Gastrocnemius medialis (tissue), 4 donors: ENCODE results near the gene RPAP3. TPM values are rescaled to one million over a fixed set of nuclear protein-coding genes. Genes with fewer than 3 reads are reported as not detected.

ENCODE experiments used
- ATAC-seq, 2 donors: fragments of 150-250 bp; one replicate each; pipeline ENCODE4 v1.9.1; 2016
- DNase-seq, 2 donors: peaks; one replicate each; pipeline ENCODE4 v3.0.0-alpha.2; 2019
- H3K27ac ChIP-seq, 4 donors: fragments of 200-600 bp; sonication (generic); 1 replicate in 1 of 4; 2 replicates in 3 of 4; pipeline ENCODE4 v1.5.1; 2016 to 2018; ENCODE audit warnings: mild to moderate bottlenecking in 2 of 4, moderate library complexity in 1 of 4
- H3K27me3 ChIP-seq, 3 donors: fragments of 200-600 bp; sonication (generic) in 2 of 3; 1 replicate in 1 of 3; 2 replicates in 2 of 3; pipeline versions ENCODE4 v1.5.1 to v1.6.0; 2016 to 2019; ENCODE audit warnings: mild to moderate bottlenecking in 1 of 3, moderate library complexity in 1 of 3
- H3K36me3 ChIP-seq, 2 donors: fragments of 200-600 bp; sonication (generic) in 1 of 2; one replicate each; pipeline ENCODE4 v1.5.1; 2017 to 2018
- H3K4me1 ChIP-seq, 2 donors: fragments of 200-600 bp; sonication (generic) in 1 of 2; one replicate each; pipeline ENCODE4 v1.5.1; 2016 to 2017; ENCODE audit warnings: mild to moderate bottlenecking in 2 of 2
- H3K4me3 ChIP-seq, 4 donors: fragments of 200-600 bp; sonication (generic) in 3 of 4; 1 replicate in 1 of 4; 2 replicates in 3 of 4; pipeline ENCODE4 v1.5.1; 2016 to 2019; ENCODE audit warnings: mild to moderate bottlenecking in 2 of 4
- H3K9me3 ChIP-seq, 3 donors: fragments of 200-600 bp; sonication (generic) in 2 of 3; 1 replicate in 1 of 3; 2 replicates in 2 of 3; pipeline ENCODE4 v1.5.1; 2016 to 2019
- CTCF ChIP-seq, 5 experiments: fragments of 450-650 bp in 3 of 5; fragments of 200-600 bp in 2 of 5; sonication (generic) in 2 of 5; IDR thresholded peaks in 4 of 5; conservative IDR thresholded peaks in 1 of 5; 1 replicate in 4 of 5; 2 replicates in 1 of 5; pipeline ENCODE4 v1.5.1; 2016 to 2019; ENCODE audit warnings: antibody characterized with exemption in 5 of 5, mild to moderate bottlenecking in 3 of 5, moderate library complexity in 3 of 5
- POLR2A ChIP-seq, 2 donors: fragments of 450-650 bp; IDR thresholded peaks; one replicate each; pipeline ENCODE4 v1.6.1; 2017; ENCODE audit warnings: antibody characterized with exemption in 2 of 2, mild to moderate bottlenecking in 2 of 2, moderate library complexity in 2 of 2
- in situ Hi-C, 4 donors: fragments of 200-750 bp; cut with MboI; loops; one replicate each; pipeline versions ENCODE4 v1.15.0 to v1.8.0; 2017; ENCODE audit warnings: low sequenced_read_pairs in 4 of 4
- intact Hi-C: fragments of 100-400 bp; cut with DNase I; formaldehyde crosslinking; loops from one replicate; pipeline ENCODE4 v1.15.1; 2023; ENCODE audit warnings: low total_unique reads
- total RNA-seq, 4 donors: library from RNA; depleted of rRNA; stranded (reverse); fragments of >200 nt; gene quantifications; one replicate each; pipeline versions ENCODE4 v1.1.0 to v1.2.3, GENCODE V29; 2016

RPAP3 gene
- total RNA-seq, 4 donors from 2014 or later, result 15.1 to 24.8 (median 20.5) TPM

DNA sequence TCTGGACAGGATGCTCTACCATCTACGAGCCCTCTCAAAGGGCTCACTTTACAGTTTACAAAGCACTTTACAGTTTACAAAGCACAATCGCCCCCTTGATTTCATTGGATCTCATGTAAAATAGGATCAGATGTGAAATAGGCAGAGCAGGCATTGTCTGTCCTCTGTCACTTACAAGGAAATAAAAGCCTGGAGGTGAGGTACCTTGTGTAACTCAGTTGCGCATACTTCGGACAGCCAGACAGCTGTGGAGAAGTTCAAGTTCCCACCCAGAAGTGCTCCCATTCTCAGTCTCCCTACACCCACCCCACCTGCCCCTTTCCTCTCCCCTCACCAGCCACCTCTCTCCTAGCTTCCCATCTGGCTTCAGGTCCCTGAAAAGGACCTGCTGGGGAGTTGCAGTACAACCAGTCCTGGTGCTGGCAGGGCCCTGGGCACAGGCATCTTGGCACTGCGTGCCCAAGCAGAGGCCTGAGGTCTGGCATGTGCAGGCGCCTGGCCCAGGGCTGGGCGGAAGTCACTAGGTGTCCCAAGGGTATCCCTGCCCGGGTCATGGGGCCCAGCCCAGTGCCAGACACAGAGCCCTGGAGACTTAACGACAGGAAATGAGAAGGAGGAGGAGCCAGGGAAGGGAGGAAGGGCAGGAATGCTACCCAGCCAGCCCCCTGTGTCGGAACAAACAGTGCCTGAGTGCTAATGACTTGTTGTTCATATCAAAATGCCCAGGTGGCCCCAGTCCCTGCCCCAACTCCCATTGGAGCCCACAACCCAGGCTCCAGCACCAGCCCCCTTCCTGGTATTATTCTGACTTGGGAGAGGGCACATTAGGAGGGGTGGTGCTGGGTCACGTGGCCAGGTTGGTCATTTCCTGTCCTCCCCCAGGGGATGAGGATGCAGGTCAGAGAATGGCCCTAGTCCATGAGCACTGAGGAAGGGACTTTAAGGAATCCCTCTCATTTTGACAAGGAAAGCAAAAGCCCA is 47.5 kb upstream of the RPAP3 start:
- Histone ChIP-seq H3K27me3 (no peaks in the 10 kb centered on the region), H3K36me3 (no peaks in the 10 kb centered on the region), H3K27ac (peak overlapping the region; percentile 75 to 90 (median 78)), H3K4me3 (peak overlapping the region; percentile 12 to 77 (median 50)), H3K4me1 (peaks cover 33 to 42% of the 10 kb centered on the region in 2 donors), H3K9me3 (no peaks in the 10 kb centered on the region)
- in situ Hi-C loops (no loop called here), intact Hi-C loops (no loop called here)
- DNase-seq (peak; percentile 92), ATAC-seq (peak; percentile 83 to 91)
- TF ChIP-seq POLR2A (IDR thresholded peaks at IDR 0.05) (peak in 1 of 2 donors; percentile 10), CTCF (IDR thresholded peaks at IDR 0.05 in 4 of 5, conservative IDR thresholded peaks at IDR 0.05 in 1 of 5) (peak in 2 of 5 experiments; percentile 7 to 22)

DNA sequence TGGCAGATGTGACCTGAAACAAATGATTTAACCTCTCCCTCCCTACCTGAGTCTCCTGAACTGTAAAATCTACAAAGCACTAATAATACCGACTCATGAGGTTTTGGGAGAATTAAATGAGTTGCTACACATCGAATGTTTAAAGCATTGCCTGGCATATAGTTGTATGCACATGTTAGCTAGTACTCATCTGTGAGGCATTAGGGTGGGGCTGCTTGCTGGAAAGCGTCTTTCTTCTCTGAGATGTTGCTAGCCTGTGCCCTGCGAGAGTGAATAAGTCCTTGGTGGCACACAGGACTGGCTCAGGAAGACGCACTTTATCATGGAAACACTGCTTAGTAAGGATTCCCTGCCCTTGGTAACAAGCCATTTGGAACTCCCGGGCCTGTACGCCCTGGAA is 46.7 kb upstream of the RPAP3 start:
- H3K27me3 ChIP-seq, result no peaks in the 10 kb centered on the region
- peak overlapping the region in 1 of 4 donors; percentile 62 for H3K4me3 ChIP-seq
- in situ Hi-C loops, result no loop called here
- no peaks in the 10 kb centered on the region for H3K9me3 ChIP-seq
- H3K27ac ChIP-seq, result peak overlapping the region; percentile 75 to 90 (median 78)
- DNase-seq (no peak), ATAC-seq (no peak)
- no peak for TF ChIP-seq CTCF (IDR thresholded peaks at IDR 0.05 in 4 of 5, conservative IDR thresholded peaks at IDR 0.05 in 1 of 5)
- TF ChIP-seq POLR2A (IDR thresholded peaks at IDR 0.05), result no peak
- peaks cover 33 to 42% of the 10 kb centered on the region in 2 donors for H3K4me1 ChIP-seq
- H3K36me3 ChIP-seq, result no peaks in the 10 kb centered on the region
- intact Hi-C loops, result no loop called here

GRCh38 chr12:47752121-47752520 is 46.3 kb upstream of the RPAP3 start:
- no peak for ATAC-seq
- in situ Hi-C loops (no loop called here), intact Hi-C loops (no loop called here)
- Histone ChIP-seq H3K9me3 (no peaks in the 10 kb centered on the region), H3K27ac (peak overlapping the region; percentile 75 to 90 (median 78)), H3K27me3 (no peaks in the 10 kb centered on the region), H3K4me1 (peaks cover 33 to 42% of the 10 kb centered on the region in 2 donors), H3K4me3 (no peak overlapping the region), H3K36me3 (no peaks in the 10 kb centered on the region)
- TF ChIP-seq CTCF (IDR thresholded peaks at IDR 0.05 in 4 of 5, conservative IDR thresholded peaks at IDR 0.05 in 1 of 5) (no peak), POLR2A (IDR thresholded peaks at IDR 0.05) (no peak)
- DNase-seq, result no peak

DNA sequence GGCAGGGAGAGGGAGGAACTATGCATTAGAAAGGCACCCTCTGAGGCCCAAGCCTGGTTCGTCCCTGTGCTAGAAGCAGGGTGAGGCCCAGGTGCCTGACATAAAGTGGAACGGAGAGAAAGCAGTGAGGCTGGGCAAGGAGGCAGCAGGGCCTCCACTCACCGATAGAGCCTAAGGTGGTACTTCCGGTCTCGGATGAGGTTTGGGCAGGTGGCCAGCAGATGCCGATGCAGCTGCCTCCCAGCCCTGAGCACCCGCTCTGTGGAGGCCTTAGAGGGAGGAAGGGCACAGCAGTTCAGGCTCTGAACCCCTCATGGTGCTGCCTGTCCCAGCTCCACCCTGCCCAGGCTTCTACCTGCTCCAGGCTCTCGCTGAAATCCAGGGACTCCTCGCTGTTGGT is 45.7 kb upstream of the RPAP3 start:
- Histone ChIP-seq H3K27ac (peak overlapping the region in 3 of 4 donors; percentile 18 to 82 (median 75)), H3K4me1 (peaks cover 33 to 42% of the 10 kb centered on the region in 2 donors)

More for the DNA sequence above, 45.7 kb upstream of the RPAP3 start:
- DNase-seq (no peak), ATAC-seq (no peak)
- in situ Hi-C loops, result no loop called here
- H3K9me3 ChIP-seq, result no peaks in the 10 kb centered on the region
- intact Hi-C loops, result no loop called here
- no peaks in the 10 kb centered on the region for H3K27me3 ChIP-seq
- no peak overlapping the region for H3K4me3 ChIP-seq
- TF ChIP-seq CTCF (IDR thresholded peaks at IDR 0.05 in 4 of 5, conservative IDR thresholded peaks at IDR 0.05 in 1 of 5) (no peak), POLR2A (IDR thresholded peaks at IDR 0.05) (no peak)
- H3K36me3 ChIP-seq, result no peaks in the 10 kb centered on the region
